Esophagus squamous epithelium (tissue), 4 donors: ENCODE measurements around the gene NDST1.

ENCODE experiments used
- POLR2A ChIP-seq, 4 donors: fragments of 450-650 bp; IDR thresholded peaks; one replicate each; pipeline ENCODE4 v1.6.1; 2017; ENCODE audit warnings: antibody characterized with exemption in 4 of 4, mild to moderate bottlenecking in 4 of 4, moderate library complexity in 3 of 4
- TF ChIP-seq, protein P1 (sequence below), 6 experiments: fragments of 450-650 bp in 4 of 6; fragments of 200-600 bp in 2 of 6; sonication (generic) in 2 of 6; IDR thresholded peaks; one replicate each; pipeline ENCODE4 v1.5.1; 2016 to 2019; ENCODE audit warnings: antibody characterized with exemption in 6 of 6, mild to moderate bottlenecking in 4 of 6, moderate library complexity in 4 of 6

DNA sequence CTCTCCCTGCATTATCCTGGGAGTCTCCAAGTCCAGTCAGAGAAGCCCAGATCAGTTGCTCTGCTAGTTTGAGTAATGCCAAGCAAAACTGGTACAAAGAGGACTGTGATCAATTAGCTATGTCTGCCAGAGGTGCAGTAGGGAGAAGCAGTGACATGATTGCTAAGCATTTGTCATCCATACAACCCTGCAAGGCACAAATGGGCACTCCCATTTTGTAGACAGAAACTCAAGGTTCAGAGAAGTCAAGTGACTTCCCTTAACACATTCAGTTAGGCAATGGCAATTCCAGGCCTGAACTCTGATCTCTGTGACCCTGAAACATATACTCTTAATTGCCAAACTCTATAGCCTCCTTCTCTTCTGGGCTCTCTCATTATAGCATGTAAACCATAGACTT is 34.0 kb downstream of the NDST1 start:
- no peak for TF ChIP-seq POLR2A (IDR thresholded peaks at IDR 0.05)
- TF ChIP-seq, protein P1, sequence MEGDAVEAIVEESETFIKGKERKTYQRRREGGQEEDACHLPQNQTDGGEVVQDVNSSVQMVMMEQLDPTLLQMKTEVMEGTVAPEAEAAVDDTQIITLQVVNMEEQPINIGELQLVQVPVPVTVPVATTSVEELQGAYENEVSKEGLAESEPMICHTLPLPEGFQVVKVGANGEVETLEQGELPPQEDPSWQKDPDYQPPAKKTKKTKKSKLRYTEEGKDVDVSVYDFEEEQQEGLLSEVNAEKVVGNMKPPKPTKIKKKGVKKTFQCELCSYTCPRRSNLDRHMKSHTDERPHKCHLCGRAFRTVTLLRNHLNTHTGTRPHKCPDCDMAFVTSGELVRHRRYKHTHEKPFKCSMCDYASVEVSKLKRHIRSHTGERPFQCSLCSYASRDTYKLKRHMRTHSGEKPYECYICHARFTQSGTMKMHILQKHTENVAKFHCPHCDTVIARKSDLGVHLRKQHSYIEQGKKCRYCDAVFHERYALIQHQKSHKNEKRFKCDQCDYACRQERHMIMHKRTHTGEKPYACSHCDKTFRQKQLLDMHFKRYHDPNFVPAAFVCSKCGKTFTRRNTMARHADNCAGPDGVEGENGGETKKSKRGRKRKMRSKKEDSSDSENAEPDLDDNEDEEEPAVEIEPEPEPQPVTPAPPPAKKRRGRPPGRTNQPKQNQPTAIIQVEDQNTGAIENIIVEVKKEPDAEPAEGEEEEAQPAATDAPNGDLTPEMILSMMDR (IDR thresholded peaks at IDR 0.05), result no peak
